Muscle of leg (tissue), 11 donors: Measurements from ENCODE around the gene TSPEAR. TPM values are rescaled to one million over a fixed set of nuclear protein-coding genes. Genes with fewer than 3 reads are reported as not detected.
"Not testable (repeated sequence)": the region's sequence is repeated elsewhere in the genome, so short reads cannot be mapped to it uniquely, and the experiment has no call there.

Experiments used
- DNase-seq: peaks from one replicate; pipeline ENCODE4 v3.0.0; 2013
- H3K27ac ChIP-seq: one replicate; pipeline ENCODE4 v1.5.1; 2013; ENCODE audit warnings: mild to moderate bottlenecking, low read length, control low read depth
- H3K27me3 ChIP-seq: one replicate; pipeline ENCODE4 v1.6.1; 2013; ENCODE audit warnings: low read length; ENCODE audit not compliant: control insufficient read depth, insufficient read depth
- H3K36me3 ChIP-seq: one replicate; pipeline ENCODE4 v1.6.1; 2013; ENCODE audit warnings: low read length; ENCODE audit not compliant: control insufficient read depth, insufficient read depth
- H3K4me1 ChIP-seq: one replicate; pipeline ENCODE4 v1.6.1; 2013; ENCODE audit warnings: low read length; ENCODE audit not compliant: control insufficient read depth, insufficient read depth
- H3K4me3 ChIP-seq: one replicate; pipeline ENCODE4 v1.5.1; 2013; ENCODE audit warnings: low read length, control low read depth
- H3K9me3 ChIP-seq: replicated peaks from 2 replicates; pipeline ENCODE4 v1.6.1; 2013; ENCODE audit warnings: low read depth, low read length; ENCODE audit not compliant: control insufficient read depth
- WGBS: methylation state at CpG from one replicate; pipeline ENCODE4 v1.1.5; 2013; ENCODE audit warnings: missing lambda C conversion rate; ENCODE audit not compliant: insufficient coverage; 5-methylcytosine and 5-hydroxymethylcytosine counted together
- polyA plus RNA-seq, 8 donors: library from polyadenylated mRNA; unstranded; fragments of 120-200 nt; gene quantifications; one replicate each; pipeline versions ENCODE4 v1.2.1 to v1.2.3, GENCODE V29; 2013; ENCODE audit warnings: inconsistent platforms in 1 of 8, low replicate concordance in 1 of 8; ENCODE audit not compliant: insufficient read length in 8 of 8, insufficient read depth in 1 of 8
- total RNA-seq: library from RNA; stranded (reverse); fragments of 120-200 nt; gene quantifications from one replicate; pipeline ENCODE4 v1.2.4, GENCODE V29; 2013

TSPEAR gene
- total and polyA plus RNA-seq, 9 donors: 0.04 to 1.5 (median 0.10) TPM; not detected in 2

DNA sequence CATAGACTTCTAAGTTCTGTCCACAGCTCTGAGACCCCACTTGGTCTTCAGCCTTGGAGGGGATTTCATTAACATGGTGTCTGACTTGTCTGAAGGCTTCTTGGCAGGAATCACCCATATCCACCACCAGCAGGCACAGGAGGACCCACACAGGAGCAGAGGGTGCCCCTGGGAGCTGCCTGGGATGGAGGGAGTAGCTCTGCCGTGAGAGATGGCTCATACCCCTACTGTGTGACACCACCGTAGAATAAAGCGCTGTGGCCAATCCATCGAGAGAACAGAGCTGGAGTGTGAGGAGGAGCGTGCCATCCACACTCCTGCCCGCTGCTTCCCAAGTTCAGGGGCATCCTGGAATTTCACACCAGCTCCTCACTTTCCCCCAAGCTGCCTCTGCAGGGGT is 26.3 kb downstream of the TSPEAR start:
- H3K4me1 ChIP-seq: peaks cover 17% of the 10 kb centered on the region
- DNase-seq, H3K9me3 ChIP-seq, H3K27ac ChIP-seq, H3K4me3 ChIP-seq, H3K36me3 ChIP-seq: not testable (repeated sequence)
- 80% methylated on average over 1 of the region's 6 CpGs for WGBS
- H3K27me3 ChIP-seq: peaks cover 51% of the 10 kb centered on the region

DNA sequence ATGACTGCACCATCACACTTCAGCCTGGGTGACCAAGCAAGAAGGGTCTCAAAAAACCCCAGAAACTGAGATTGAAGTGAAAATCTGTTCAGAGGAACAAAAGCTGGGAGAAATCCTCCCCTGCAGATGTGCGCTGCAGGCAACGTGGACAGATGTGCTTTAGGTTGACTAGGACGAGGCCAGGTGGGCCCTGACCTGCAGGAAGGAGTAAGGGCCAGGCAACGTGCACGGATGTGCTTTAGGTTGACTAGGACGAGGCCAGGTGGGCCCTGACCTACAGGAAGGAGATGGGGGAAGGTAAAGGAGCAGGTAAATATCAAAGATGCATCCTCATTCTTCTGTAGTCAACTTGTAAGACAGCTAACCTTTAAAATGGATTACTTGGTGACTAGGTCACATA is 26.9 kb downstream of the TSPEAR start:
- DNase-seq: no peak
- no peaks in the 10 kb centered on the region for H3K36me3 ChIP-seq
- WGBS: 73% methylated on average over 5 of the region's 6 CpGs
- peaks cover 51% of the 10 kb centered on the region for H3K27me3 ChIP-seq
- H3K27ac ChIP-seq: no peak overlapping the region
- no peak overlapping the region for H3K4me3 ChIP-seq
- H3K9me3 ChIP-seq: no peaks in the 10 kb centered on the region
- H3K4me1 ChIP-seq: peaks cover 17% of the 10 kb centered on the region

DNA sequence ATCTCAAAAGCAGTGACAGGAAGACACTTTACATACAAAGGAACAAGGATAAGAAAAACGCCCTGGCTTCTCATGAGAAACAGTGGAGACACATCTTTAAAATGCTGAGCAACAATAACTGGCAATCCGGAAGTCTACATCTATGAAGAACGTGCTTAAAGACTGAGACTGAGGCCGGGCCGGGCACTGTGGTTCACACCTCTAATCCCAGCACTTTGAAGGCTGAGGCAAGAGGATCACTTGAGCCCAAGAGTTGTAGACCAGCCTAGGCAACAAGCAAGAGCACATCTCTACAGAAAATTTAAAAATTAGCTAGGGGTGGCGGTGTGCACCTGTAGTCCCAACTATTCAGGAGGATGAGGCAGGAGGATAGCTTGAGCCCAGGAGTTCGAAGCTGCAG is 27.3 kb downstream of the TSPEAR start:
- no peak for DNase-seq
- H3K27me3 ChIP-seq: peaks cover 51% of the 10 kb centered on the region
- no peak overlapping the region for H3K4me3 ChIP-seq
- H3K9me3 ChIP-seq: no peaks in the 10 kb centered on the region
- WGBS: 90% methylated on average over 5 of the region's 7 CpGs
- peaks cover 17% of the 10 kb centered on the region for H3K4me1 ChIP-seq
- no peaks in the 10 kb centered on the region for H3K36me3 ChIP-seq
- H3K27ac ChIP-seq: no peak overlapping the region

DNA sequence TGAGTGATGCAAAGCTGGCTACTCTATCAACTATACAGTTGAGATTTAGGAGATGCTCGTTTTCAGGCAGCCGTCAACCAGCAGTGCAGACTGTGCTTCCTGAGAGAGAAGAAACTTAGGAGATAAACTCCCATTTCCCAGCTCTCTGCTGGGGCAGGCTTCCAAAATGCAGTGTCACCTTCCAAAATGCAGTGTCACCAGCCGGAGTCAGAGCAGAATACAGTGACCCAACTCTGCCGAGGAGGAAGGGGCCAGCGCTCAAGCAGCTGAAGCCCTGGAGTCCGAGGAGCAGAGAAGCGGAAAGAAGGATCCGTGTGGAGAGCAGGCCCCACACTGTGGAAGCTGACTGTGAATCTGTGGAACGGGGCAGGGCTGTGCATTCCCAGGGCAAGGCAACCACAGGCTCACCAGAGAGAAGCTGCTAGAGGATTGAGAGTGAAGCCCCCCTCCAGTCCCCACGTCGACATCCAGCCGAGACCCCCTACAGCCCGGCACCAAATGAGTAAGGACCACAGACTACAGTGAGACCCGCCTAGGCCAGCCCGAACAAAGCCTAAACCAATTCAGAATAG is 28.7 kb downstream of the TSPEAR start:
- H3K9me3 ChIP-seq: no peaks in the 10 kb centered on the region
- no peak overlapping the region for H3K27ac ChIP-seq
- WGBS: 82% methylated on average over 12 of the region's 15 CpGs
- H3K4me1 ChIP-seq: peaks cover 16% of the 10 kb centered on the region
- no peak overlapping the region for H3K4me3 ChIP-seq
- H3K36me3 ChIP-seq: no peaks in the 10 kb centered on the region
- no peak for DNase-seq
- H3K27me3 ChIP-seq: peaks cover 43% of the 10 kb centered on the region

DNA sequence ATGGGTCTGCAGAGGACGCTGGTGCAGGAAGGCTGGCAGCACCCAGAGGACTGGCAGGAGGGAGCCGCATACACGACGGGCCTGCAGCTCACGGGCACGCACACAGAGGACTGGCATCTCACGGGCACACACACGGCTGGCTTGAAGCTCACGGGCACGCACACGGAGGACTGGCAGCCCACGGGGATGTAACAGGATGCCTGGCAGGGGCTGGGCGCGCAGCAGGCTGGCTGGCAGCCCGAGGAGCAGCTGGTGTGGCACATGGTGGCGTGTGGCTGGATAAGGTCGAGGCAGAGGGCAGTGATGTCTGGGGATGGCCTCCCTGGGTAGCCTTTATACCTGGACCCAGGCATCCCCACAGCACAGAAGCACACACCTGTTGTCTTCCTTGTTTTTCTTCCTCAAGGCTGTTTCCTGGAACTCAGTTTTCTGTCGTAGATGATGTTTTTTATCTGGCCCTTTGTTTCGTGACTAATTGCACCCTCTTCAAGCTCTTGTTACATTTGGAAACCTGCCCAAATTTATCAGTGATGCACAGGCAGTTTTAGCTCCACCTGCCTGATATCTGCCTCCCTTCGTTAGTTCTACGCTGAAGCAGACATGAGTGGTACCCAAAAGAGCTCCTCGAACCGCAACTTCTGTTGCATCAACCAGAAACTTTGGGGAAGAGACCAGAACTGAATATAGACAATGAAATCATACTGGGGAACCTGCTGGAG is 29.4 kb downstream of the TSPEAR start, which contains the start of gene KRTAP12-1:
KRTAP12-1 (minus strand) TSS at position 303 of the 719 bp plus-strand sequence; CDS start at position 263, 40 bp downstream.
- H3K4me1 ChIP-seq: peaks cover 9% of the 10 kb centered on the region
- WGBS: 80% methylated on average over 21 of the region's 23 CpGs
- H3K9me3 ChIP-seq: no peaks in the 10 kb centered on the region
- H3K27me3 ChIP-seq: peaks cover 40% of the 10 kb centered on the region
- H3K27ac ChIP-seq: no peak within 1 kb of the TSS
- DNase-seq: no peak
- H3K36me3 ChIP-seq: no peaks in the 10 kb centered on the region
- H3K4me3 ChIP-seq: no peak within 1 kb of the TSS

DNA sequence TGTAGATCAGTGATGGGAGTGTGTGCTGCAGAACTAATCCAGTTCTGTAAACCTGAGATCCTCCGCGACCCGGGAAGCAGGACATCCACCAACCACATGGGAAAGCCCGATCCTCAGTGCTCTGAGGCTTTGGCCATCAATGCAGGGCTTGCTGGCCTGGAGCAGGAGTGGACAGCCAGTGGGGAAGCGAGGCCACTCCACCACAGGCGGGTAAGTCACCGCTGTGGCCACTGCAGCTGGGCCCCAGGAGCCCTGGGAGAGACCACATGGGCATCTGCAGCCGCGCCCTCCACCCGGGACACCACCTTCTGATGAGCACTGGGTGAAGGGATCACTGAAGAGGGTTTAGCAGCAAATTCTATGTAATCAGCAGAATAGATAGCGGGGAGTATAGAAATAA is 30.2 kb downstream of the TSPEAR start:
- Histone ChIP-seq H3K36me3 (no peaks in the 10 kb centered on the region), H3K4me1 (peaks cover 5% of the 10 kb centered on the region), H3K9me3 (no peaks in the 10 kb centered on the region), H3K27me3 (peaks cover 33% of the 10 kb centered on the region), H3K27ac (no peak overlapping the region), H3K4me3 (no peak overlapping the region)
- 91% methylated on average over 5 of the region's 11 CpGs for WGBS
- DNase-seq: no peak

DNA sequence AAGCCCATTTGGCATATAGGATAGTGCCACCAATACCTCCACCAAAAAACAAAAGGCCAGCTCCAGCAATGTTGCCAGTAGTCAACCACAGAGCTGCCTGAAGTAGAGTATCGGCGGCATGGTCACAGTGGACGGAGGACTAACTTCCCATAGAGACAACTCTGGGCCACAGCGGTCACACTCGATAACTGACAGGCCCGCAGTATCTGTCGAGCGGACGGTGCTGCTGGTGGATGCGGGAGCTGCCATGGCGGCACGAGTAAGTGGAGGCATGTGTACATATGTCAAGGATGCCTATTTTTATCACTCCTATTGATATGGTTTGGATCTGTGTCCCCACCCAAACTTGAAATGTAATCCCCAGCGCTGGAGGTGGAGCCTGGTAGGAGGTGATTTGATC is 33.5 kb downstream of the TSPEAR start:
- Histone ChIP-seq H3K4me3 (no peak overlapping the region), H3K27ac (no peak overlapping the region), H3K4me1 (peaks cover 5% of the 10 kb centered on the region), H3K9me3 (peaks cover 2% of the 10 kb centered on the region), H3K36me3 (no peaks in the 10 kb centered on the region), H3K27me3 (peaks cover 18% of the 10 kb centered on the region)
- WGBS: 94% methylated on average over 3 of the region's 13 CpGs
- DNase-seq: no peak

DNA sequence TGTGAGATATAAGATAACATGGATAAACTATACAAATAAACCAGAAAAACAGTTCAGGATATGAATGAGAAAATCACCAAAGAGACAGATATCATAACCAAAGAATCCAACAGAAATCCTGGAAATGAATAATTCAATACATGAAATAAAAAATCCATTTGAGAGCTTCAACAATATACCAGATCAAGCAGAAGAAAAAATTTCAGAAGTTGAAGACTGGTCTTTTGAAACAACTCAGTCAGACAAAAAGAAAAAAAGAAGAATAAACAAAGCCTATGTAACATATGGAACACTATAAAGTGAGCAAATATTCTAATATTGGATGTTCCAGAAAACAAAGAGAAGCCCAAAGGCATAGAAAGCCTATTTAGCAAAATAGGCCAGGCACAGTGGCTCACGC is 39.5 kb downstream of the TSPEAR start:
- no peaks in the 10 kb centered on the region for H3K36me3 ChIP-seq
- H3K9me3 ChIP-seq: peaks cover 16% of the 10 kb centered on the region
- WGBS: no CpG with 5 or more reads among the region's 1 CpG
- H3K27ac ChIP-seq: no peak overlapping the region
- DNase-seq: no peak
- H3K4me3 ChIP-seq: no peak overlapping the region
- H3K27me3 ChIP-seq: peaks cover 7% of the 10 kb centered on the region
- no peaks in the 10 kb centered on the region for H3K4me1 ChIP-seq

DNA sequence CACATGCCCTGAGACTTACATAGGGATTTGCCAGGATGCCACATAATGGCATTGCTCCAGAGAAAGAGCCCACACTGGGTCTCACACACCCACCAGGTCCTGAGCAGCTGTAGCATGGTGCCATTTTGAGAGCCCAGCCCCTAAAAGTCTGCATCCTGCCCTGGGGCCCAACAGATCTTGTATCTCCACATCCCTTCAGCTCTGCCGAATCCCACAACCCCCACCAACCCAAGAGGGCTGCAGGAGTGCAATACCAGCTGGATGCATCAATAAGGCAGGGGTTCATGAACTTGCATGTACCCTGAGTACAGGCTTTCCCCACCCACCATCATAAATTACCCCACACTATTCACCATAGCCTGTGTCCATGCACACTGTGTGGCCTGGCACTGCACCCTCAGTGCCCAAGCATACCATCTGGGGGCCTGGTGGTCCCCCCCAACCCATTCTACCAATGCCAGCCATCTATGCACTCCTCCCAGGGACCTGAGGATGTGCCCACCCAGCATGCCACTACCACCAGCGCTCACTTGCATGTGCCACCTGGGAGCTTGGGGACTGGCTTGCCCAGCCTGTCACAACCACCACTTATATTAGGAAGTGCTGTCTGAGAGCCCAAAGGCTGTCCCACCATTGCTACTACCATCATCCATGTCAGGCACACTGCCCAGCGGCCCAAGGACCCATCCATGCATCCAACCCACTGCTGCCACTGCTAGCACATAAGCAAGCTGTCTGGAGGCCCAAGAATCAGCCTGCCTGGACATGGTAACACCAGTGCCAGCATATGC is 40.5 kb downstream of the TSPEAR start:
- H3K9me3 ChIP-seq: peaks cover 16% of the 10 kb centered on the region
- peaks cover 5% of the 10 kb centered on the region for H3K27me3 ChIP-seq
- no peak for DNase-seq
- H3K4me3 ChIP-seq: no peak overlapping the region
- no peaks in the 10 kb centered on the region for H3K4me1 ChIP-seq
- H3K27ac ChIP-seq: no peak overlapping the region
- WGBS: 88% methylated on average over 2 of the region's 3 CpGs
- no peaks in the 10 kb centered on the region for H3K36me3 ChIP-seq

DNA sequence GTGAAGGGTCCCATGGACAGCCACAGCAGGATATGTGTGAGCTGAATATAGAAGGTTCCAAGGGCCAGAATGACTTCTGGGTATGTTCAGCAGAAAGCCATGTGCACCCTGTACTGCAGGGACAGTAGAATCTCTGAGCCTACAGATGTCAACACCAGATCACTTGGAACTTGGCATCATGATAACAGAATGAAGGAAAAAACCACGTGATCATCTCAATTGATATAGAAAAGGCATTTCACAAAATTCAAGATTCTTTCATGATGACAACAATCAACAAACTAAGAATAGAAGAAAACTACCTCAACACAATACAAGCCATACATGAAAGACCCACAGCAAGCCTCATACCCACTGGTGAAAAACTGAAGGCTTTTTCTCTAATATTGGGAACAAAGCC is 43.8 kb downstream of the TSPEAR start:
- DNase-seq: no peak
- Histone ChIP-seq H3K4me3 (no peak overlapping the region), H3K27ac (no peak overlapping the region), H3K9me3 (peaks cover 12% of the 10 kb centered on the region), H3K36me3 (no peaks in the 10 kb centered on the region), H3K4me1 (no peaks in the 10 kb centered on the region), H3K27me3 (peaks cover 8% of the 10 kb centered on the region)
- no CpG with 5 or more reads among the region's 1 CpG for WGBS
